OCI-LY1 (cell line): Measurements from ENCODE around the gene DIP2A.
A peak's percentile ranks its signal among the peaks of the same experiment; 100 is the strongest.

Experiments
- H2AFZ ChIP-seq: fragments of 200-600 bp; sonication (generic), shearing (Covaris generic); 2 replicates; pipeline ENCODE4 v1.6.0; 2014; ENCODE audit warnings: antibody characterized with exemption, mild to moderate bottlenecking, low read length
- H3F3A ChIP-seq: fragments of 200-600 bp; sonication (generic), shearing (Covaris generic); 2 replicates; pipeline ENCODE4 v1.6.0; 2014; ENCODE audit warnings: mild to moderate bottlenecking, antibody characterized with exemption, low read length, moderate library complexity; ENCODE audit not compliant: insufficient read depth
- H3K27ac ChIP-seq: fragments of 200-600 bp; sonication (generic); 2 replicates; pipeline ENCODE4 v1.5.1; 2014; ENCODE audit warnings: low read length, mixed run types, mild to moderate bottlenecking, low read depth; ENCODE audit not compliant: poor library complexity, severe bottlenecking
- H3K27me3 ChIP-seq: fragments of 200-600 bp; sonication (generic); 2 replicates; pipeline ENCODE4 v1.6.0; 2014; ENCODE audit warnings: antibody characterized with exemption, mild to moderate bottlenecking, low read length, moderate library complexity; ENCODE audit not compliant: insufficient read depth
- H3K36me3 ChIP-seq: fragments of 200-600 bp; sonication (generic); 2 replicates; pipeline ENCODE4 v1.6.1; 2014; ENCODE audit warnings: mild to moderate bottlenecking, antibody characterized with exemption, low read length, moderate library complexity, mixed read lengths; ENCODE audit not compliant: insufficient read depth
- H3K4me1 ChIP-seq: fragments of 200-600 bp; sonication (generic); 2 replicates; pipeline ENCODE4 v1.5.1; 2014; ENCODE audit warnings: mild to moderate bottlenecking, low read length, moderate library complexity; ENCODE audit not compliant: insufficient read depth, severe bottlenecking
- H3K4me2 ChIP-seq: fragments of 200-600 bp; sonication (generic), shearing (Covaris generic); 2 replicates; pipeline ENCODE4 v1.6.1; 2014; ENCODE audit warnings: low read length
- H3K4me3 ChIP-seq: fragments of 200-600 bp; sonication (generic); 2 replicates; pipeline ENCODE4 v1.5.1; 2014; ENCODE audit warnings: low read length, low read depth, mild to moderate bottlenecking, mixed read lengths; ENCODE audit not compliant: poor library complexity, severe bottlenecking
- H3K79me2 ChIP-seq: fragments of 200-600 bp; shearing (Covaris generic); 2 replicates; pipeline ENCODE4 v1.6.1; 2016; ENCODE audit warnings: mixed run types, low read length, mixed read lengths; ENCODE audit not compliant: insufficient read depth
- H3K9ac ChIP-seq: fragments of 200-600 bp; sonication (generic), shearing (Covaris generic); 2 replicates; pipeline ENCODE4 v1.6.1; 2014; ENCODE audit warnings: mild to moderate bottlenecking, low read length, mixed read lengths
- H3K9me2 ChIP-seq: fragments of 200-600 bp; sonication (generic), shearing (Covaris generic); 2 replicates; pipeline ENCODE4 v1.6.1; 2014; ENCODE audit warnings: low read depth, mild to moderate bottlenecking, low read length, mixed read lengths
- H3K9me3 ChIP-seq: fragments of 200-600 bp; shearing (Covaris generic); 2 replicates; pipeline ENCODE4 v1.6.1; 2014; ENCODE audit warnings: low read length, mixed read lengths
- H4K20me1 ChIP-seq: fragments of 200-600 bp; sonication (generic), shearing (Covaris generic); 2 replicates; pipeline ENCODE4 v1.6.0; 2016; ENCODE audit warnings: mild to moderate bottlenecking, low read length; ENCODE audit not compliant: insufficient read depth
- CTCF ChIP-seq: fragments of 200-600 bp; sonication (generic), shearing (Covaris generic); IDR thresholded peaks from 2 replicates; pipeline ENCODE4 v1.5.1; 2017; ENCODE audit warnings: mild to moderate bottlenecking, antibody characterized with exemption, low read length, moderate library complexity, mixed read lengths
- EZH2 ChIP-seq: fragments of 200-600 bp; sonication (generic), shearing (Covaris generic); IDR thresholded peaks from 2 replicates; pipeline ENCODE4 v1.8.0; 2017; ENCODE audit warnings: borderline replicate concordance, mixed run types, mild to moderate bottlenecking, antibody characterized with exemption, low read length, moderate library complexity, mixed read lengths

Gene DIP2A

DNA sequence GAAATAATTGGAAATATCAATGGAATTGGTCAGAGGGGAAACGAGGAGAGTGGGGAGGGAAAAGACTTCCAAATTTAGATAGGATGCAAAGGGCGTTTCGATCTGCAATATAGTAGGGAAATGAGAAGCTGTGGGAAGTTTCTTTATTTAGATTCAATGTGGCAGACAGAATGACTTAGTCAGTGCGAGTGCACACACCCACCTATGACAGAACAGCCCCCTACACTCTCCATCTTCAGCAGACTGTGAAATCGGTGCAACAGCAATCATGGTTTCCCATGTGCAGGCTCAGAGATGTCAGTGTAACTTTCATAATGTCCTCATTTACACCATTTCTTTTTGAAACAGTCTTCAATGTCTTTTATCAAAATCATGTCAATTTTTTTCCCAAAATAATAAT is 46.0 kb downstream of the DIP2A start:
- Histone ChIP-seq H3K27ac (peak overlapping the region; percentile 48), H3K36me3 (peaks cover 21% of the 10 kb centered on the region), H3K4me2 (peak overlapping the region; percentile 18; the same call in 1 of the 2 replicates), H3K4me1 (peaks cover 40% of the 10 kb centered on the region), H3K9me2 (no peaks in the 10 kb centered on the region), H3F3A (no peaks in the 10 kb centered on the region), H3K9me3 (no peaks in the 10 kb centered on the region), H3K79me2 (no peaks in the 10 kb centered on the region), H2AFZ (no peak overlapping the region), H3K9ac (peak overlapping the region; percentile 18; the same call in 1 of the 2 replicates), H3K4me3 (no peak overlapping the region), H4K20me1 (no peaks in the 10 kb centered on the region), H3K27me3 (no peaks in the 10 kb centered on the region)
- TF ChIP-seq CTCF (no peak), EZH2 (no peak)

DNA sequence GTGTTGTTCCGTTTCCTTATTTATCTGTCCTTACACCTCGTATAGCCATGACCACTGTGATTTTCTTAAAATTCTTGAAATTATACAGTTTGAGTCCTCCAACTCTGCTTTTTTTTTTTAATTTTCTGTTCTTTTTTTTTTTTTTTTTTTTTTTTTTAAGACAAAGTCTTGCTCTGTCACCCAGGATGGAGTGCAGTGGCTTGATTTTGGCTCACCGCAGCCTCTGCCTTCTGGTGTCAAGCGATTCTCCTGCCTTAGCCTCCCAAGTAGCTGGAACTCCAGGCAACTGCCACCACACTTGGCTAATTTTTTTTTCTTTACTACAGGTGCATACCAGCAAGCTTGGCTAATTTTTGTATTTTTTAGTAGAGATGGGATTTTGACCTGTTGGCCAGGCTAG is 48.9 kb downstream of the DIP2A start:
- Histone ChIP-seq H4K20me1 (no peaks in the 10 kb centered on the region), H3K79me2 (no peaks in the 10 kb centered on the region), H3K4me3 (no peak overlapping the region), H3K9me2 (no peaks in the 10 kb centered on the region), H2AFZ (no peak overlapping the region), H3K36me3 (peaks cover 39% of the 10 kb centered on the region), H3K9ac (no peak overlapping the region), H3K9me3 (no peaks in the 10 kb centered on the region), H3K27ac (no peak overlapping the region), H3K4me1 (peaks cover 20% of the 10 kb centered on the region), H3K4me2 (no peak overlapping the region), H3F3A (no peaks in the 10 kb centered on the region), H3K27me3 (no peaks in the 10 kb centered on the region)
- TF ChIP-seq EZH2 (no peak), CTCF (no peak)

DNA sequence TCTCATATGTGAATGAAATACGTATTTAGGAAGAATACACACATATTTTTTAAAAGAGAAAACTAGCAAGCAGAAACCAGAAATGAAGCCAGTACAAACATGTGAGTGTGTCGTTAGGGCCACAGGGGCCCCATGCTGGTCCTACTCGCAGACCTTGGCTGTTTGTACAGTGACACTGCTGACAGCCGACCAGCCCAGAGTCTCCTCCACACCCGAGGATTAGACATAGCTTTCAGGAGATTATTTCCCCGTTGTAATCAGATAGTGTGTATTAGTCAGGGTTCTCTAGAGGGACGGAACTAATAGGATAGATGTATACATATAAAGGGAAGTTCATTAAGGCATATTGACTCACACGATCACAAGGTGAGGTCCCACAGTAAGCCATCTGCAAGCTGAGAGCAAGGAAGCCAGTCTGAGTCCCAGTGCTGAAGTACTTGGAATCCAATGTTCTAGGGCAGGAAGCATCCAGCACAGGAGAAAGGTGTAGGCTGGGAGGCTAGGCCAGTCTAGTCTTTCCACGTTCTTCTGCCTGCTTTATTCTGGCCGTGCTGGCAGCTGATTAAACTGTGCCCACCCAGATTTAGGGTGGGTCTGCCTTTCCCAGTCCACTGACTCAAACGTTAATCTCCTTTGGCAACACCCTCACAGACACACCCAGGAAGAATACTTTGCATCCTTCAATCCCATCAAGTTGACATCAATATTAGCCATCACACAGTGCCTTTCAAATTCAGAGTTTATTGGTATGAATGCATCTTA is 51.2 kb downstream of the DIP2A start:
- H3K79me2 ChIP-seq: no peaks in the 10 kb centered on the region
- no peak overlapping the region for H3K9ac ChIP-seq
- H3K36me3 ChIP-seq: peaks cover 45% of the 10 kb centered on the region
- no peak overlapping the region for H3K4me2 ChIP-seq
- no peaks in the 10 kb centered on the region for H4K20me1 ChIP-seq
- H3K9me2 ChIP-seq: no peaks in the 10 kb centered on the region
- no peak overlapping the region for H3K4me3 ChIP-seq
- no peaks in the 10 kb centered on the region for H3K9me3 ChIP-seq
- H2AFZ ChIP-seq: no peak overlapping the region
- no peak overlapping the region for H3K27ac ChIP-seq
- no peaks in the 10 kb centered on the region for H3F3A ChIP-seq
- TF ChIP-seq CTCF (no peak), EZH2 (no peak)
- peaks cover 8% of the 10 kb centered on the region for H3K4me1 ChIP-seq
- H3K27me3 ChIP-seq: no peaks in the 10 kb centered on the region
